NT2/D1 (cell line): ENCODE results near the gene ADISSP.
A peak's percentile ranks its signal among the peaks of the same experiment; 100 is the strongest.

Source experiments
- DNase-seq: peaks from one replicate; pipeline ENCODE4 v3.0.0-alpha.2; 2011; ENCODE audit warnings: low read depth, low spot score
- H3K27me3 ChIP-seq: 2 replicates; pipeline ENCODE4 v1.6.0; 2011; ENCODE audit warnings: mild to moderate bottlenecking; ENCODE audit not compliant: insufficient read length, insufficient read depth
- H3K36me3 ChIP-seq: 2 replicates; pipeline ENCODE4 v1.6.1; 2011; ENCODE audit warnings: mild to moderate bottlenecking, low read length, mixed read lengths; ENCODE audit not compliant: insufficient read depth, insufficient read length
- H3K4me1 ChIP-seq: 2 replicates; pipeline ENCODE4 v1.5.1; 2011; ENCODE audit not compliant: insufficient read depth, insufficient read length
- H3K4me3 ChIP-seq: 2 replicates; pipeline ENCODE4 v1.5.1; 2011; ENCODE audit warnings: low read depth; ENCODE audit not compliant: insufficient read length
- H3K9ac ChIP-seq: 2 replicates; pipeline ENCODE4 v1.6.0; 2011; ENCODE audit warnings: low read depth; ENCODE audit not compliant: insufficient read length
- H3K9me3 ChIP-seq: 2 replicates; pipeline ENCODE4 v1.5.1; 2011; ENCODE audit warnings: mild to moderate bottlenecking, low read length; ENCODE audit not compliant: insufficient read depth
- SUZ12 ChIP-seq: IDR thresholded peaks from 2 replicates; pipeline ENCODE4 v1.6.1; 2011; ENCODE audit not compliant: insufficient read length, insufficient read depth; ENCODE audit errors: extremely low read depth
- YY1 ChIP-seq: IDR thresholded peaks from 2 replicates; pipeline ENCODE4 v1.6.1; 2011; ENCODE audit not compliant: insufficient read length, insufficient read depth
- ZNF274 ChIP-seq: IDR thresholded peaks from 2 replicates; pipeline ENCODE4 v1.6.1; 2011; ENCODE audit warnings: mild to moderate bottlenecking, low read depth, low read length

The ADISSP gene

DNA sequence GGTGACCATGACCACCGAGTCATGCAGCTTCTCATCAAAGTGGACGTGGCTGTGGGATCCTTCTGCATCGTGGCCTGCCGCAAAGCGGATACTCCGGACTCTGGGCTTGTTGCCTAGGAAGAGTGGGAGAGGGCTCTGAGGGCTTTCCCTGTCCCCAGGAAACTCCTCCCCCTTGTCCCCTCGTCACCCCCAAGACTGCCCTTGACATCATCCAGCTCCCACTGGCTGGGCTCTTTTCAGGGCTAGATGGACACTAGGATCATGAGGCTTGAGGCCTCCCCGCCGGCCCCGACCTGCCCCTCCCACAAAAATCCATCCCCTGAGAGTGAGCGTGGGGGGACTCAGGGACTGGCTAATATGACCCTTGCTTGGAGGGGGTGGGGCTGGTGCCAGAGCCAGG, 9.0 kb downstream of the ADISSP start:
- no peak for DNase-seq
- TF ChIP-seq SUZ12 (no peak), YY1 (no peak), ZNF274 (no peak)
- no peaks in the 10 kb centered on the region for H3K9me3 ChIP-seq
- H3K9ac ChIP-seq, result no peak overlapping the region
- H3K4me1 ChIP-seq, result peaks cover 13% of the 10 kb centered on the region
- peaks cover 51% of the 10 kb centered on the region for H3K36me3 ChIP-seq
- no peak overlapping the region for H3K4me3 ChIP-seq
- H3K27me3 ChIP-seq, result no peaks in the 10 kb centered on the region

DNA sequence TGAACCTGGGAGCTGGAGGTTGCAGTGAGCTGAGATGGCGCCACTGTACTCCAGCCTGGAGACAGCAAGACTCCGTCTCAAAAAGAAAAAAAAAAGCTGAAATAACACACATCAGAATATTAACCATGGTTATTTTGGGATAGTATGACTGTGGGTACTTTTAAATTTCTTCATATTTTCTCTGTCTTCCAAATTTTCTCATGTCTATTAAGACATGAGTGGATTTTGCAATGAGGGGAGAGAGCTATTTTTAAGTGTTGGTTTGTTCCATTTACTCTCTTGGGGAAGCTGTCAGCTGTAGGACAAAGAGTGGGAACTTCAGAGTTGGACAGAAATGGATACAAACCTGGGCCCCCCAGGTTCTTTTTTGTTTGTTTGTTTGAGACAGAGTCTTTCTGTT, 10.3 kb downstream of the ADISSP start:
- no peak for DNase-seq
- Histone ChIP-seq H3K9ac (no peak overlapping the region), H3K27me3 (no peaks in the 10 kb centered on the region), H3K9me3 (no peaks in the 10 kb centered on the region), H3K4me3 (no peak overlapping the region), H3K4me1 (peaks cover 18% of the 10 kb centered on the region), H3K36me3 (peaks cover 51% of the 10 kb centered on the region)
- TF ChIP-seq YY1 (no peak), ZNF274 (no peak), SUZ12 (no peak)

DNA sequence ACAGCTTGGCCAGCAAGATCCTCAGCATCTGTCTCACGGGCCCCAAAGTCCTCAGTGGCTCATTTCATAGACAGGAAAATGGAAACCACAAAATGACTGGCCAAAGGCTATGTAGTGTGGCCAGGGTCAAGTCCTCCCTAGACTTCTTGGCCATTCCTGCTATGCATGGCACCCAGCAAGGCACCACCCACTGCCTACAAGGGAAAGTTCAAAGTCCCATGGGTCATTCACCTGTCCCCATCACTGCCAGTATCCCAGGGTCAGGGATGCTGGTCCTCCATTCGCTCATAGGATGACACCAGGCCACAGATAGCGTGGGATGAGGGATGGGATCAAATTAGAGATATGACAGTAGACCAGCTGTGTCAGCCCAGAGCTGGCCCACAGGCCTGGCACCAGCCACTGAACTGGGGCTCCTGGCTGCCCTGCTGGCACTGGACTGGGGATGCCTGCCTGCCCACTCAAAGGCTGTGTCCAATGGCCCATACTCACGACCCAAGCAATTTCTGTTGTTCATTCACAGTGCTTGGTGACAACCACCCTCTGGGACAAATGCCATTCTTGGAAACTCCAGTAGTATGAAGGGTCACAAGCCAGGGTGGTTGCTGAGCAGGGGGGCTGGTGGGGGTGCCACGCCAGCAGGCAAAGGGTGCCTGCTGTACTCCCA, 11.6 kb downstream of the ADISSP start:
- Histone ChIP-seq H3K27me3 (peaks cover 2% of the 10 kb centered on the region), H3K9me3 (no peaks in the 10 kb centered on the region), H3K9ac (no peak overlapping the region), H3K4me3 (no peak overlapping the region), H3K4me1 (peaks cover 18% of the 10 kb centered on the region), H3K36me3 (peaks cover 54% of the 10 kb centered on the region)
- DNase-seq, result no peak
- TF ChIP-seq SUZ12 (no peak), YY1 (no peak), ZNF274 (no peak)

DNA sequence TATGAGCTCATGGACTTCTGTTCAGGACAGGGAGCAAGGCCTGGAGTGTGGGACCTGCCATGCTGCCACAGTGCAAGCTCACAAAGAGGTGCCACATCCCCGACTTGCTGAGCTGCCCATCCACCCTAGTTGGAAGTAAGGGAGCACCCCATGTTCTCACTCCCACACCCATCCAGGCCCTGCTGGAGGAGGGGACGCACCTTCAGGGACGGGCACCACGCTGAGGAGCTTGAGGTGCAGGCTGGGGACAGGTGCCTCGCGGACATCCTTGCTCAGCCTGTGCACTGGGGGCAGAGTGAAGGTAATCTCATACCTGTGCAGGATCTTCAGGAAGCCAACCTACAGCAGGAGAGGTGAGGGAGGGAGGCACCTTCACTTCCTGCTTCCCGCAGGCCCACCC, 12.3 kb downstream of the ADISSP start:
- peaks cover 7% of the 10 kb centered on the region for H3K27me3 ChIP-seq
- no peak overlapping the region for H3K9ac ChIP-seq
- H3K4me1 ChIP-seq, result peaks cover 15% of the 10 kb centered on the region
- H3K36me3 ChIP-seq, result peaks cover 60% of the 10 kb centered on the region
- H3K9me3 ChIP-seq, result no peaks in the 10 kb centered on the region
- no peak overlapping the region for H3K4me3 ChIP-seq
- TF ChIP-seq YY1 (no peak), ZNF274 (no peak), SUZ12 (no peak)
- DNase-seq, result no peak

DNA sequence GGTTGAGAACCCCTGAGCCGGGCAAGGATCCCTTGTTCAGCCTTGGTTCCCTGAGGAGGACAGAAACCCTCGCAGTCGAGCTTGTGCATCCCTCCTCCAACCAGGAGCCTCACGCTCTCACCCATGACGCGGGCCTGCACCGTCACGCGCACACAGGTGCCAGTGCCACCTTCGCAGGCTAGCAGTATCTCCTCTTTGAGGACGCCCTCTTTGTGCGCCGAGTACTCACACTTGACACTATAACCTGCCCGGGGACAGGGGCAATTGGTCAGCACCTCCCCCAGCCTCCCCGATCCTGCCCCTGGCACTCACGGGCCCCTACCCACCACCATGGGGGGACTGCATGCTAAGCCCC, 13.3 kb downstream of the ADISSP start:
- Histone ChIP-seq H3K4me3 (no peak overlapping the region), H3K9me3 (no peaks in the 10 kb centered on the region), H3K4me1 (peaks cover 6% of the 10 kb centered on the region), H3K9ac (no peak overlapping the region), H3K27me3 (peaks cover 7% of the 10 kb centered on the region), H3K36me3 (peaks cover 56% of the 10 kb centered on the region)
- no peak for DNase-seq
- no peak for TF ChIP-seq YY1
- no peak for TF ChIP-seq ZNF274
- no peak for TF ChIP-seq SUZ12

DNA sequence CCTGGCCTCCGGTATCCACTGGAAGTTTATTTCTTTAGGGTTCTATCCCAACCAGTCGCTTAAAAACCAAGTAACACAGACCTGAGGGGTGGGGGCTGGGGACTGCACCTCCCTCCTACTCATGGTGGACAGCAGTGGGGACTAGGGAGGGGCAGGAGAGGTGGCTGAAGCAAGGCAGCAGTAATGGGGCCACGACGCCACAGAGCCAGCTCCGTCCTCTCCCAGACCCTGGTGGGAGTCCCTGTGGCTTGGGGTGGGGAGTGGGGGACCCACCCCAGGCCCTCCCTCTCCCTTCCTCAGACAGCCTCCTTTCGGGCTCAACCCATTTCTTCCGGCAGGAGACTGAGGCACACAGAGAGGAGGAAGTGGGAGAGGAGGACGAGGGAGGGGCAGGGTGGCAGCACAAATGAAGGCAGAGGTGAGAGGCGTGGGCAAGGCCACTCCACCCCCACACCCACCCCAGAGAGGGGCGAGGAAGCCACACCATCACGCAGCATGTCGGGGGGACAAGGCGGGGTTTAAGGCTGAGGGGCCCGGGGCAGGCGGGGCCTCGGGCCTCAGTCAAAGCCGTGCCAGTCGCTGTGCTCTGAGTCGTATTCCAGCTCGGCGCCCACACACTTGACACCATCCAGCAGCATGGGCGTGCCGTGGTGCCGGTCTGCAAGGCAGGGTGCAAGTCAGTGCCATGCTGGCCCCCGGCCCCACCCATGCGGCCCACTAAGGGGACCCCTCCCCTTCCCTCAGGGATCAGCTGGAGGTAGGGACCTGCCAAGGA, 13.9 kb downstream of the ADISSP start:
- peaks cover 7% of the 10 kb centered on the region for H3K27me3 ChIP-seq
- no peak overlapping the region for H3K9ac ChIP-seq
- DNase-seq, result no peak
- H3K4me3 ChIP-seq, result no peak overlapping the region
- H3K36me3 ChIP-seq, result peaks cover 53% of the 10 kb centered on the region
- H3K4me1 ChIP-seq, result peaks cover 4% of the 10 kb centered on the region
- H3K9me3 ChIP-seq, result no peaks in the 10 kb centered on the region
- TF ChIP-seq YY1, result no peak
- no peak for TF ChIP-seq SUZ12
- no peak for TF ChIP-seq ZNF274

DNA sequence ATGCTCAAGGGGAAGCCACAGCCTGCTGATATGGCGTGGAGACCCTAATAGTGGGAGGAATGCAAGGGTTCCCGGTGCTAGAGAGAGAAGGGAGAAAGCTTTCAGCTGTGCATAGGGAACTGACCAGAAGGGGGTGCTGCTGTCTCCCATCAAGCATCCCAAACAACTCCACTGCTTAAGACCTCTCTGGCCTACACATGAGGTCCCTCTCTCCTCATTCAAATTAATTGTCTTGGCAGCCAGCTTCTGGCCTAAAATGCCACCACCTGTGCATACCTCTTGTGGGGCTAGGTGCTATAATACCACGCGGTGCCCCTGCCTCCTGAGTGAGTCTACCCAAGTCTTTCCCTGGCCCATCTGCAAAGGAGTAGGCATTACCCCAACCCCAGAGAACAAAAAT, 14.5 kb downstream of the ADISSP start:
- peaks cover 52% of the 10 kb centered on the region for H3K36me3 ChIP-seq
- DNase-seq, result peak; percentile 78
- H3K9me3 ChIP-seq, result no peaks in the 10 kb centered on the region
- H3K4me3 ChIP-seq, result no peak overlapping the region
- H3K9ac ChIP-seq, result no peak overlapping the region
- peaks cover 7% of the 10 kb centered on the region for H3K27me3 ChIP-seq
- H3K4me1 ChIP-seq, result peaks cover 4% of the 10 kb centered on the region
- TF ChIP-seq SUZ12, result no peak
- TF ChIP-seq ZNF274, result no peak
- no peak for TF ChIP-seq YY1
